Activated CD8-positive, alpha-beta memory T cell treated with anti-CD3 and anti-CD28 coated beads for 4 hours (primary cell): ENCODE data around the gene APCDD1.
"Not testable (repeated sequence)": the region's sequence is repeated elsewhere in the genome, so short reads cannot be mapped to it uniquely, and the experiment has no call there.

Source experiments
- DNase-seq, 2 donors: peaks; one replicate each; pipeline ENCODE4 v3.0.0-alpha.2; 2020; ENCODE audit warnings: low read depth in 2 of 2

The APCDD1 gene

DNA sequence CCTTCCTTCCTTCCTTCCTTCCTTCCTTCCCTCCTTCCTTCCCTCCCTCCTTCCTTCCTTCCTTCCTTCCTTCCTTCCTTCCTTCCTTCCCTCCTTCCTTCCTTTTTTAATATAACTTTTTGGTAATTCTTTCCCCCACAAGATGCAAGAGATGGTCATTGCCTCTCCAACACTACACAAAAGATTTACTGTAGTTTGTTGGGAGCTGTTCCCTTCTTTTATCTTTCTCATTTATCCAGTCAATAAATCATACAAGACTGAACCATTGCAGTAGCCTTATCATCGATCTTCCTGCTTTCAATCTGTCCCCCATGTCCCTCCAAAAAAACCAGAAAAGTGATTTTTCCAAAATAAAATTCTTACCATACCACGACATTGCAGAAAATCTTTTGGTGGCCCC is 8.2 kb downstream of the APCDD1 start:
- DNase-seq: no peak

GRCh38 chr18:10463096-10463495 is 8.7 kb downstream of the APCDD1 start:
- no peak for DNase-seq

DNA sequence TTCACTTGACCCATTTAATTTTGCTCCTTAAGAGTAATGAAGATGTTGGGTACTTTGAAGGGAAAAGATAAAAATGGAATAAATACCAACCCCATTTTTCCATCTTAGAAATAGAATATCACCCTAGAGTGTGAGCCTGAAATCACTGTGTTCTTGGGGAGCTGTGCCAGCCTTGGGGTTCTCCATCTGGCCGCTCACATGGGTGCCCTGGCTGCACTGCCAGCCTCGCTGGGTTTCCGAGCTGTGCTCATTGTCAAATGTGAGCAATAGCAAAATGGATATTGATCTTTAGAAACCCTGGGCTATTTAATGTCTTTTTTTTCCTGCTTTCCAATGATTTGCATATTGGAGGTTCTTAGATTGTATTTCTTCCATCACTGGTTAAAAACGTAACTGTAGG is 9.3 kb downstream of the APCDD1 start:
- no peak for DNase-seq

- not testable (repeated sequence) for DNase-seq
Observed at GRCh38 chr18:10464161-10464648, 9.8 kb downstream of the APCDD1 start.

GRCh38 chr18:10465174-10465939 is 10.9 kb downstream of the APCDD1 start:
- no peak for DNase-seq

DNA sequence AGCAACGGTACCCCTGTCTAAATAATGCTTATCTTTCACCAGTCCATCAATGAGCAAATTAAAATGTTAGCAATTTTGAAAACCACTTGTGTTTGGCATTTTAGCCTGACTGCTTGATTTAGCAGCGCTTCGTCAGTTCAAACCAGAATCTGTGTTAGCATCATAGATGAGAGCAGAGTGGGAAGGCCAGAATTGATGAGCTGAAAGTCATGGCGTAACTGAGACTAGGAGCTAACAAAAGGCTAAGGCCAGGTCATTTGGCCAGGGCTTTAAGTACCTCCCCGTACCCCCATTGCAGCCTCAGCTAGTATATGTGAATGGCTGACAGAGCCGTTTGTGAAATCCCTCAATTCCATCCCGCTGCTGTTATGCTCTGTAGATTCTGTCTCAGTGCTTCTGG is 16.0 kb downstream of the APCDD1 start:
- no peak for DNase-seq

DNA sequence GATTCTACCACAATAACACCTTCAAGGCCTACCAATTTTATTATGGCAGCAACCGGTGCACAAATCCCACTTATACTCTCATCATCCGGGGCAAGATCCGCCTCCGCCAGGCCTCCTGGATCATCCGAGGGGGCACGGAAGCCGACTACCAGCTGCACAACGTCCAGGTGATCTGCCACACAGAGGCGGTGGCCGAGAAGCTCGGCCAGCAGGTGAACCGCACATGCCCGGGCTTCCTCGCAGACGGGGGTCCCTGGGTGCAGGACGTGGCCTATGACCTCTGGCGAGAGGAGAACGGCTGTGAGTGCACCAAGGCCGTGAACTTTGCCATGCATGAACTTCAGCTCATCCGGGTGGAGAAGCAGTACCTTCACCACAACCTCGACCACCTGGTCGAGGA is 17.1 kb downstream of the APCDD1 start:
- DNase-seq: no peak

- no peak for DNase-seq
Observed at GRCh38 chr18:10473132-10473531, 18.7 kb downstream of the APCDD1 start.

DNA sequence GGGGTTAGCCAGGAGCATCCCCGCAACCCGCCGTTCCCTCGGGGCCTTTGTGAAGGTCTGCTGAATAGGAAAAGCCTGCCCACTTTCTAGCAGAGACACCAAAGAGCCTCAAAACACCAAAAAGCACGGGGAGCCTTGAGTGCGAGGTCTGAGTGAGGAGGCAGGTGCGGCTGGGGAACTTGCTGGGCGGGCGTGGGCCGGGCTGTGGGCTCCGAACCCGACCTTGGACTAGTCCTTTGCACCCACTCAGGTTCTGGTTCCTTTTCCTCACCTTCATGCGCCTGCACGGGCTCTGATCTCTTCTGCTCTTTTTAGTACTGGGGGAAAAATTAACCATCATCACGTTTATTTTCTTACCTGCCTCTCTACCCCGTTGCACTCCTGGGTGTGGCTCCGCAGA is 19.9 kb downstream of the APCDD1 start:
- no peak for DNase-seq

GRCh38 chr18:10475276-10475653 is 20.8 kb downstream of the APCDD1 start:
- DNase-seq: no peak

GRCh38 chr18:10475654-10476291 is 21.3 kb downstream of the APCDD1 start:
- no peak for DNase-seq

GRCh38 chr18:10476338-10476791 is 21.9 kb downstream of the APCDD1 start:
- DNase-seq: no peak

DNA sequence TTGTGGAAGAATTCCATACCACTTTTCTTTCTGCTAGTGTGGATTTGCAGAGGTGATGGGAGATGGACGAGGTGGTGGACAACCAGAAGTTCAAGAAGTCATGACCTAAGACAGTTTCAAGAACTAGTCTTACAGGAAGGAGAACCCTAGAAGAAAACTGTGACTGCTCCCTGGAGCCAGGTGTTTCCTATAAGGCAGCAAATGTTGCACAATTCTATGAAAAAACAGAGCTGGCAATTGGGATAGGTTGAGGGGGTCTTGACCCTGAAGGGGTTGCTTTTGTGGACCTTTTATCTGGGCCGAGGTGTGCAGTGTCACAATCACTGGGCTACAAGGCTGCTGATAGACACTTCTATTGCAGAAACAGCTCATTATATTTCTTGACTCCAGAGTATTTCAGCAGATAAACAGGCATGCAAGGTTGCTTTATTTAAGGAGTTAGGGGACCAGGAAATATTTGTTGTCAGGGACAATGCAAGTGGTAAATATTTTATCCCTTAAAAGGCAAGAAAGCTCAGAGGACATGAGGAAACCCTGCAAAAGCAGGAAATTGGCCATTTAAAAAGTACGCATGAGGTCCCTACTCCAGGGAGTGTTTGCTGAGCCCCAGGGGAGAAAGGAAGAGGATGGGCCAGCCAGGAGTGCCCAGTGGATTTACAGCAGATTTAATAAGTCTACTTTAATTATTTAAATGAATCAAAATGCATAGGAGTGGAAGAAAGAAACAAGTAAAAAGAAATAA is 22.9 kb downstream of the APCDD1 start:
- no peak for DNase-seq

DNA sequence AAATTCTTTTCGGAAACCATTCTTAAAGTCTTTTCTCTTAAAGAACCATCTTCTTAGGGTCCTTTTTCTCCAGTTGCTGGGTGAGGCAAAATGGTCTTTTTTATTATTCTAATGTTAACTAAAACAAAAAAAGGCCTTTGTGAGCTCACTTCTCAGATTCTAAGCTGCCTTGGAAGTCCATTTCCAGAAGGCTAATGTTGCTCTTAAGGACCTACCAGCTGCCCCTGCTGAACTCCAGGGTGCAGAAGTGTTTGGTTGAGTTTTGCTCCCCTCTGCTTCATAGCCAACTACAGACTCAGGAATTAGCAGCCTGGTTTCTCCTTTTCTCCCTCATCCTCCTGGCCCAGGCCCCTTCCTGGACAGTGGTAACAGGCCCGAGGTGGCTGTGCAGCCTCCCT is 23.4 kb downstream of the APCDD1 start:
- no peak for DNase-seq

- no peak for DNase-seq
Observed at GRCh38 chr18:10481831-10482230, 27.4 kb downstream of the APCDD1 start.

DNA sequence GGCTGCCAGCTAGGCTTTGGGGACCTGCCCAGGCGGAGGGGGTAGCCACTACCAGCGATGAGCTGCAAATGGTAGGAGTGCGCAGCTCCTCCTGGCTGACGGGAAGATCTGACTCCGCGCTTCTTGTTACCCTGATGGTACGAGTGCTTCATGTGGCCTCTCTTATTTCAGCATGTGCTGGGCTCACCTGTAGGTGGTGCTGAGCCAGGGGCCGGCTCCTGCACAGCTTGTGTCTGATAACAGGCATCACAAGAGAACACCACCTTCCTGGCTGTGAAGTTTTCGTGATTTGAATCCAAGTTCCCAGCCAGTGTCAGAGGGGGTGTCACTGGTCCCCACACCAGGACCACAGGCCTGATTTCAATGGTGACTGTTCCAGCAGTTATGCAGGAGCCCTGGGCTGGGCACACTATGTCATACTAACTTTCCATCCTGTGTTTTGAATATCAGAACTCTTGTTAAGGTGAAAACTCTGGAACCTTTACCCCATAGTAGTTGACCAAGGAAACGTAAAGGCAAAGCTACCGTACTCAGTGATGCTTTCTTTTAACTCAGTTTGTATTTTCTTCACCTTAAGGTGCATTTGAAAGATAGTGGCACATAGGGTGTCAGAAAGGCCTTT is 28.0 kb downstream of the APCDD1 start:
- DNase-seq: no peak

DNA sequence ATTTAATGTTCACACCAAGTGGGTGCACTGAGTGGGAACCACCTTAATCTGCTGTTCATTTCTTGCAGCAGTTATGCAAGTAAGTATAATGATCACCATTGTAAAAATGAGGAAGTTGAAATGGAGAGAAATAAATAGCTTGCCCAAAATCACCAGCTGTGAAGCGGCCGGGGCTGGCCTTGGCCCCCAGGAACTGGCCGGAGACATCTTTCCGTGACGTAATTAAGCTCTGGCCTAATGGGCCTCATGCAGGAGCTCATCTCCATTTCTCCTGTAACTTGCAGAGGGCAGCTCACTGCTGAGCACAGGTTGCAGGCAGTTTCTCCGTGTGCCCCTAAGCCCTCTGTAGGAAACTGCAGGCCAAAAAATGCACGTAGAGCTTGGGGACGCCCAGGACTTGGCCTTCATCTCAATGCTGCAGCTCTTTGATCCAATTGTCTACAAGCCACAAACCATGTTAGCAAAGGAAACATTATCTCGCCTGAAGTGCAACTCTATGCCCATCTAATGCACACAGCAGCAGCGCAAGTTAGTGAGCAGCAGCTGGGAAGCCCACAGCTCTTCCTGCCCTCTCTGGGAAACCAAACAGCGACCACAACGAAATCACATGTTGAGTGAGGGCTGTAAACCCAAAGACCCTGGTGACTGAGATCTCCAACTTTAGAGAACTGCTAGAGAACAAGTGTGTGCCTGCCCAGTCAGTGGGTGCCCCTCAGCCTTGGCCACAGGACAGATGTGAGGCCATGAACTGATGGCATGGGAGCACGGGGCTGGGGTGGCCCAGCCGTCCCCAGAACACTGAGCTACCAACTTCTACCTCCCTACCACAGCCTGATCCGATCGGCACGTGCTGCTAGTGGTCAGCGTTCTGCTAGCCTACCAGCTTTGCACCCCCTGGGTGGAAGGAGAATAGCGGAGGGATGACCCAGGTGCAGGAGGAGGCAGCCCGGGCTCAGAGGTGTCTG is 28.8 kb downstream of the APCDD1 start:
- DNase-seq: no peak

GRCh38 chr18:10485475-10485874 is 31.0 kb downstream of the APCDD1 start:
- DNase-seq: no peak

- no peak for DNase-seq
Observed at GRCh38 chr18:10486362-10486761, 31.9 kb downstream of the APCDD1 start.

DNA sequence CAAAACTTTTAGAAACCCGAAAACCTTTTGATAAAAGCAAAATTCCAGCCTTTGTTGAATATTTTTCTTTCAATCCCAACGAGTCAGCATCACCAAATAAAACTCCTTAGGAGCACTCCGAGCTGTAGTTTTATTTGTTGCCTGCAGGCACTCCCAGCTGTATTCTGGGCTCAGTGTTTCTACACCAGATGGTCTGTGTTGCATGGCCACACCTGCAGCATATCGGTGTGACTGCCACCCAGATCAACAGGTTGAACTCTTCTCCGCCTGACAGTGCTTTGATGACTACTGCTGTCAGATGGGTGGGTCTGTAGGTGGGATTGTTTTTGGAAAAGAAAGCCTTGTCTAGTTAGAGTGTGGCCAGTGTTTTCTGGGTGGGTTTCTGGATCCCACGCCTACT is 32.7 kb downstream of the APCDD1 start:
- no peak for DNase-seq

- DNase-seq: no peak
Observed at GRCh38 chr18:10488017-10488416, 33.6 kb downstream of the APCDD1 start.
